Measurements from ENCODE around the gene MYCL. TPM values are rescaled to one million over a fixed set of nuclear protein-coding genes. Genes with fewer than 3 reads are reported as not detected.

Gene MYCL
- total and polyA plus RNA-seq, 2 of the 4 experiments (the other 2 are of a cell fraction), result 0.72 to 0.87 TPM

- H3K18ac ChIP-seq (ENCODE audit: low read depth, low read length), result no peak overlapping the region
- H2BK15ac ChIP-seq (ENCODE audit: low read depth, low read length), result no peak overlapping the region
- H2BK5ac ChIP-seq (ENCODE audit: low read depth, low read length, poor library complexity, severe bottlenecking), result no peak overlapping the region
- H3K9me1 ChIP-seq (ENCODE audit: insufficient read depth, low read length), result no peaks in the 10 kb centered on the region
- intact Hi-C loops (cut with micrococcal nuclease) (no loop called here), in situ Hi-C loops (cut with MboI; ENCODE audit: low sequenced_read_pairs) (no loop called here), dilution Hi-C loops (cut with HindIII; ENCODE audit: low sequenced_read_pairs, unreplicated experiment) (no loop called here)
- no peak overlapping the region for H4K8ac ChIP-seq (ENCODE audit: low read depth in 2 of 2, low read length in 2 of 2)
- DNase-seq (no peak), ATAC-seq (ENCODE audit: low read depth) (no peak)
- H3K4ac ChIP-seq (ENCODE audit: low read depth, low read length), result no peak overlapping the region
- H3K4me2 ChIP-seq (ENCODE audit: low read depth, low read length), result no peak overlapping the region
- H3K27ac ChIP-seq (ENCODE audit: insufficient read depth, low read length), result no peak overlapping the region
- H4K91ac ChIP-seq (ENCODE audit: insufficient read depth, low read depth, low read length), result no peak overlapping the region
- no peak overlapping the region for H2BK20ac ChIP-seq (ENCODE audit: low read depth, low read length)
- no peak for TF ChIP-seq CEBPB (IDR thresholded peaks at IDR 0.05; ENCODE audit: low read depth, low read length)
- TF ChIP-seq MAZ (IDR thresholded peaks at IDR 0.05; ENCODE audit: borderline replicate concordance, low read depth, low read length), result no peak
- no peak for TF ChIP-seq ELK1 (IDR thresholded peaks at IDR 0.05; ENCODE audit: borderline replicate concordance, low read depth, low read length)
- no peak for TF ChIP-seq RFX5 (IDR thresholded peaks at IDR 0.05; ENCODE audit: low read depth, low read length)
- TF ChIP-seq CTCF (conservative IDR thresholded peaks at IDR 0.05; ENCODE audit: low read depth, low read length), result no peak
- no peak for TF ChIP-seq SMC3 (IDR thresholded peaks at IDR 0.05; ENCODE audit: low read depth, low read length)
- TF ChIP-seq RCOR1 (IDR thresholded peaks at IDR 0.05; ENCODE audit: insufficient replicate concordance, low read length), result no peak
- TF ChIP-seq BHLHE40 (IDR thresholded peaks at IDR 0.05; ENCODE audit: low read depth, low read length), result no peak
- TF ChIP-seq CHD1 (IDR thresholded peaks at IDR 0.05; ENCODE audit: low read depth, low read length), result no peak
- no peak for TF ChIP-seq USF2 (IDR thresholded peaks at IDR 0.05; ENCODE audit: low read depth, low read length)
- TF ChIP-seq RAD21 (IDR thresholded peaks at IDR 0.05; ENCODE audit: low read length), result no peak
- TF ChIP-seq POLR2A (IDR thresholded peaks at IDR 0.05; ENCODE audit: low read depth, low read length), result no peak
- no peak for TF ChIP-seq MAFK (IDR thresholded peaks at IDR 0.05; ENCODE audit: low read depth, low read length)
- no peak for TF ChIP-seq MXI1 (IDR thresholded peaks at IDR 0.05; ENCODE audit: borderline replicate concordance, low read depth, low read length)
- TF ChIP-seq NFE2L2 (IDR thresholded peaks at IDR 0.05; ENCODE audit: low read depth, low read length), result no peak
- no peak for TF ChIP-seq FOS (IDR thresholded peaks at IDR 0.05; ENCODE audit: low read depth, low read length)
- H3K14ac ChIP-seq (replicated peaks; ENCODE audit: low read depth, low read length), result no peak overlapping the region
- no peak overlapping the region for H3K4me3 ChIP-seq (ENCODE audit: insufficient read depth, low read depth, low read length)
- no peaks in the 10 kb centered on the region for H3K79me1 ChIP-seq (ENCODE audit: low read depth in 1 of 2, low read length in 2 of 2)
- H2AK5ac ChIP-seq (ENCODE audit: low read depth, low read length), result no peak overlapping the region
- BruUV-seq (replicated peaks), result no TSS peak
- H4K20me1 ChIP-seq (ENCODE audit: insufficient read depth, low read length), result no peaks in the 10 kb centered on the region
- no peaks in the 10 kb centered on the region for H3K36me3 ChIP-seq (ENCODE audit: control insufficient read depth, insufficient read depth, low read length)
- peaks cover 6% of the 10 kb centered on the region for H3K9me3 ChIP-seq (ENCODE audit: control insufficient read depth, insufficient read depth, low read length)
- no peaks in the 10 kb centered on the region for H3K4me1 ChIP-seq (ENCODE audit: control insufficient read depth, insufficient read depth, low read length)
- H2AK9ac ChIP-seq (replicated peaks; ENCODE audit: low read depth, low read length, poor library complexity), result no peak overlapping the region
- H3K9ac ChIP-seq (ENCODE audit: low read depth, low read length), result no peak overlapping the region
- H3K56ac ChIP-seq (ENCODE audit: extremely low read depth, insufficient read depth, low read length), result no peak overlapping the region
- no peak overlapping the region for H4K5ac ChIP-seq (ENCODE audit: low read depth, low read length)
- H2BK120ac ChIP-seq (ENCODE audit: low read depth, low read length), result no peak overlapping the region
- no peak overlapping the region for H2AFZ ChIP-seq (replicated peaks; ENCODE audit: low read length, poor library complexity)
- H3K27me3 ChIP-seq (ENCODE audit: control insufficient read depth, insufficient read depth, low read length), result peaks cover 12% of the 10 kb centered on the region
- POLR2A ChIA-PET (ENCODE audit: unreplicated experiment), result no interaction called here
- WGBS, 2 experiments (ENCODE audit: extremely low coverage in 2 of 2, insufficient read length in 1 of 2), result no CpG with 5 or more reads among the region's 2 CpGs
- CTCF ChIA-PET, result interaction anchor here (0.6 to 1.3 kb wide), 2 partner anchors 109 to 124 kb away, joined by 3 to 6 read pairs; no protein-coding TSS in a partner anchor
- H3K23ac ChIP-seq (ENCODE audit: low read depth, low read length), result no peak overlapping the region
Observed at GRCh38 chr1:39908534-39908933, 6.8 kb upstream of the MYCL start.

All from IMR-90 (cell line).